GM10248 (cell line): ENCODE measurements around the gene ADO.

Experiments
- CTCF ChIA-PET: fragments of 300-600 bp; sonication (Branson Sonifier 250); formaldehyde crosslinking; extraction: SDS; loops from one replicate; lab custom pipeline; 2021; ENCODE audit warnings: antibody characterized with exemption; lab: Yijun Ruan, JAX
- POLR2A ChIA-PET: fragments of 350-650 bp; sonication (Branson Sonifier 250); formaldehyde crosslinking; extraction: SDS; loops from one replicate; lab custom pipeline; 2020; ENCODE audit warnings: antibody characterized with exemption; lab: Yijun Ruan, JAX
- DNase-seq: peaks from one replicate; pipeline ENCODE4 v3.0.0; 2012; ENCODE audit errors: extremely low spot score
- CTCF ChIP-seq: IDR thresholded peaks from 2 replicates; pipeline ENCODE4 v1.5.1; 2012; ENCODE audit warnings: mild to moderate bottlenecking, low read depth; ENCODE audit errors: extremely low read depth, missing control alignments, control extremely low read depth

ADO gene

GRCh38 chr10:62801871-62802270 is 2.6 kb upstream of the ADO start:
- TF ChIP-seq CTCF: no peak
- CTCF ChIA-PET: interaction anchor here (1.0 to 2.3 kb wide), 9 partner anchors 11 to 248 kb away, joined by 3 to 9 read pairs (median 4); no protein-coding TSS in a partner anchor
- no peak for DNase-seq
- POLR2A ChIA-PET: no interaction called here

- ChIA-PET POLR2A (interaction anchor here (1.3 to 1.4 kb wide), 2 partner anchors 24 to 70 kb away, joined by 5 read pairs; no protein-coding TSS in a partner anchor), CTCF (interaction anchor here (1.1 to 16.5 kb wide), 10 partner anchors 9 to 226 kb away, joined by 3 to 239 read pairs (median 4); no protein-coding TSS in a partner anchor)
- no peak for TF ChIP-seq CTCF
- no peak for DNase-seq
These were observed 680 bp upstream of the ADO start for GRCh38 chr10:62803724-62804355.

DNA sequence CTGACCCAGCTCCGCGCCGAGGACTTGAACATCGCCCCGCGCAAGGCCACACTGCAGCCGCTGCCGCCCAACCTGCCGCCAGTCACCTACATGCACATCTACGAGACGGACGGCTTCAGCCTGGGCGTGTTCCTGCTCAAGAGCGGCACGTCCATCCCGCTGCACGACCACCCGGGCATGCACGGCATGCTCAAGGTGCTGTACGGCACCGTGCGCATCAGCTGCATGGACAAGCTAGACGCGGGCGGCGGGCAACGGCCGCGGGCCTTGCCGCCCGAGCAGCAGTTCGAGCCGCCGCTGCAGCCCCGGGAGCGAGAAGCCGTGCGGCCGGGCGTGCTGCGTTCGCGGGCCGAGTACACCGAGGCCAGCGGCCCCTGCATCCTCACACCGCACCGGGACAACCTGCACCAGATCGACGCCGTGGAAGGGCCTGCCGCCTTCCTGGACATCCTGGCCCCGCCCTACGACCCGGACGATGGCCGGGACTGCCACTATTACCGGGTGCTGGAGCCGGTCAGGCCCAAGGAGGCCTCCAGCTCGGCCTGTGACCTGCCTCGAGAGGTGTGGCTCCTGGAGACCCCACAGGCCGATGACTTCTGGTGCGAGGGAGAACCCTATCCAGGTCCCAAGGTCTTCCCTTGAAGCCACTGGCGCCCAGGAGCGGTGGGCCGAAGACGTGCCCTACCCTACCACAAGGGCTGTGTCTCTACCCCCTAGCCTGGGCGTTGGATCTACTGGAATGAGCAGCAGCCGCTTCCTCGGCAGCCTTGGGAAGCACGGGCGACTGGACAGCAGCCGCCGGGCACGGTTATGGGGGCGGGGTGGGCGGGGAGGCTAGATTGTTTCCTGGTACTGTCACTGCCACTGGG is 945 bp downstream of the ADO start:
- ChIA-PET CTCF (interaction anchor here (0.9 to 16.5 kb wide), 8 partner anchors 10 to 228 kb away, joined by 3 to 239 read pairs (median 4); no protein-coding TSS in a partner anchor), POLR2A (interaction anchor here (1.3 to 1.4 kb wide), 2 partner anchors 26 to 72 kb away, joined by 5 read pairs; no protein-coding TSS in a partner anchor)
- peak; percentile 26 for DNase-seq
- TF ChIP-seq CTCF: no peak

DNA sequence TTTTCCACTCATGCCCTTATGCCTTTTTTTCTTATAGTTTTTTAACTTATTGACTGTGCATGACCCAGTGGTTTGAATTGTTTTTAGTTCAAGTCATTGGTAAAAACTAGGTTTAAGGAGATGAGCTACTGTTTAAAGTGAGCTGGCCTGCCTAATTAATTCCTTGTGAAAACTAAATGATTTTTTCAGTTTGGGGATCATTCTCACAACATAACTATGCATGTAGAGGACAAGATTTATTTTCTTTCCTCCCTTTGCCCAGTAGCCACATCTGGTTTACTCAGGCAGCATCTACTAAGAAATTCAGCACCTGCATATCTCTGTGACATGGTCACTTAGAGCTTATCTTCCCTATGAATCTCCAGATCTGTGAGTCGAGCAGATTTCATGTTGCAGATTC is 1.7 kb downstream of the ADO start:
- DNase-seq: no peak
- CTCF ChIA-PET: interaction anchor here (0.7 to 16.5 kb wide), 8 partner anchors 12 to 361 kb away, joined by 3 to 239 read pairs (median 4); no protein-coding TSS in a partner anchor
- POLR2A ChIA-PET: interaction anchor here (1.1 kb wide), 1 partner anchor 73 kb away, joined by 3 read pairs; no protein-coding TSS in a partner anchor
- TF ChIP-seq CTCF: no peak

- TF ChIP-seq CTCF: no peak
- DNase-seq: no peak
- POLR2A ChIA-PET: interaction anchor here (0.6 to 1.0 kb wide), 2 partner anchors 81 to 170 kb away, joined by 3 to 5 read pairs; no protein-coding TSS in a partner anchor
- CTCF ChIA-PET: interaction anchor here (1.1 to 16.5 kb wide), 4 partner anchors 8 to 195 kb away, joined by 3 to 239 read pairs (median 3); no protein-coding TSS in a partner anchor
These were observed 5.8 kb downstream of the ADO start for GRCh38 chr10:62810156-62810902.
